Epithelial cell of prostate (primary cell): ENCODE measurements around the gene SDC1.
"Not testable (repeated sequence)": the region's sequence is repeated elsewhere in the genome, so short reads cannot be mapped to it uniquely, and the experiment has no call there.

Experiments used
- DNase-seq: peaks from one replicate; pipeline ENCODE4 v3.0.0-alpha.2; 2011; ENCODE audit warnings: low read depth, low spot score
- H3K27ac ChIP-seq: fragments of 450-650 bp; 2 replicates; pipeline ENCODE4 v1.5.1; 2017; ENCODE audit warnings: mild to moderate bottlenecking

SDC1 gene

GRCh38 chr2:20224716-20225293 is at the start of gene SDC1:
Gene SDC1, minus strand, starts transcription at chr2:20225130. Its CDS starts 263 bp downstream, at chr2:20224867.
- no peak for DNase-seq
- H3K27ac ChIP-seq, result peak within 1 kb of the TSS; percentile 99

GRCh38 chr2:20273042-20273441 is 48.1 kb upstream of the SDC1 start:
- no peak overlapping the region for H3K27ac ChIP-seq
- DNase-seq, result no peak

GRCh38 chr2:20268317-20268716 is 43.4 kb upstream of the SDC1 start:
- not testable (repeated sequence) for DNase-seq, H3K27ac ChIP-seq

GRCh38 chr2:20267529-20267928 is 42.6 kb upstream of the SDC1 start:
- no peak overlapping the region for H3K27ac ChIP-seq
- DNase-seq, result no peak

- no peak for DNase-seq
- no peak overlapping the region for H3K27ac ChIP-seq
Measured at GRCh38 chr2:20264629-20265028, 39.7 kb upstream of the SDC1 start.

GRCh38 chr2:20257411-20257810 is 32.5 kb upstream of the SDC1 start:
- H3K27ac ChIP-seq, result no peak overlapping the region
- no peak for DNase-seq

- no peak for DNase-seq
- H3K27ac ChIP-seq, result no peak overlapping the region
Measured at GRCh38 chr2:20254731-20255130, 29.8 kb upstream of the SDC1 start.

GRCh38 chr2:20250436-20250835 is 25.5 kb upstream of the SDC1 start:
- DNase-seq, result no peak
- H3K27ac ChIP-seq, result no peak overlapping the region

- H3K27ac ChIP-seq, result no peak overlapping the region
- no peak for DNase-seq
Measured at GRCh38 chr2:20249170-20249569, 24.2 kb upstream of the SDC1 start.

- H3K27ac ChIP-seq, result no peak overlapping the region
- no peak for DNase-seq
Measured at GRCh38 chr2:20247084-20247483, 22.2 kb upstream of the SDC1 start.

GRCh38 chr2:20243637-20244036 is 18.7 kb upstream of the SDC1 start:
- not testable (repeated sequence) for H3K27ac ChIP-seq, DNase-seq

GRCh38 chr2:20242727-20243377 is 17.9 kb upstream of the SDC1 start:
- no peak overlapping the region for H3K27ac ChIP-seq

GRCh38 chr2:20241973-20242726 is 17.2 kb upstream of the SDC1 start:
- no peak for DNase-seq

More at GRCh38 chr2:20242727-20243377, 17.9 kb upstream of the SDC1 start:
- DNase-seq, result no peak

GRCh38 chr2:20240291-20240690 is 15.4 kb upstream of the SDC1 start:
- DNase-seq, H3K27ac ChIP-seq: not testable (repeated sequence)

More at GRCh38 chr2:20241973-20242726, 17.2 kb upstream of the SDC1 start:
- H3K27ac ChIP-seq, result no peak overlapping the region

- peak; percentile 83 for DNase-seq
- peak overlapping the region; percentile 100 for H3K27ac ChIP-seq
Measured at GRCh38 chr2:20236496-20236895, 11.6 kb upstream of the SDC1 start.

- H3K27ac ChIP-seq, result peak overlapping the region; percentile 100
- DNase-seq, result peak; percentile 94
Measured at GRCh38 chr2:20235655-20236305, 10.8 kb upstream of the SDC1 start.

- DNase-seq, result not testable (repeated sequence)
- peak overlapping the region; percentile 100 for H3K27ac ChIP-seq
Measured at GRCh38 chr2:20234597-20234996, 9.7 kb upstream of the SDC1 start.

- H3K27ac ChIP-seq, result peak overlapping the region; percentile 100
- peak; percentile 99 for DNase-seq
Measured at GRCh38 chr2:20232837-20233207, 7.9 kb upstream of the SDC1 start.

GRCh38 chr2:20231598-20232026 is 6.7 kb upstream of the SDC1 start:
- DNase-seq, result peak; percentile 99
- peak overlapping the region; percentile 100 for H3K27ac ChIP-seq

GRCh38 chr2:20231159-20231558 is 6.2 kb upstream of the SDC1 start:
- no peak for DNase-seq

GRCh38 chr2:20230114-20230425 is 5.1 kb upstream of the SDC1 start:
- no peak for DNase-seq
- peak overlapping the region; percentile 100 for H3K27ac ChIP-seq

More at GRCh38 chr2:20231159-20231558, 6.2 kb upstream of the SDC1 start:
- peak overlapping the region; percentile 100 for H3K27ac ChIP-seq
